HCT116 (cell line): ENCODE measurements around the gene MEOX1. TPM values are rescaled to one million over a fixed set of nuclear protein-coding genes. Genes with fewer than 3 reads are reported as not detected.

Experiments
- ATAC-seq: fragments of 200-7000 bp; cut with Tn5 transposase; 2 replicates; pipeline ENCODE4 v1.9.1; 2020; ENCODE audit warnings: mild to moderate bottlenecking, moderate library complexity
- BruUV-seq: library from RNA; stranded (reverse); fragments of 400-500 nt; replicated peaks from 2 replicates; lab custom pipeline; 2021; lab: Mats Ljungman, UMichigan
- CTCF ChIA-PET: fragments of 300-600 bp; sonication (Branson Sonifier 250); formaldehyde crosslinking; loops from one replicate; lab custom pipeline; 2021; ENCODE audit warnings: antibody characterized with exemption; lab: Charles Lee
- POLR2A ChIA-PET: fragments of 300-600, 350-600 bp; sonication (Branson Sonifier 250); formaldehyde crosslinking; loops from one replicate; lab custom pipeline; 2021; ENCODE audit warnings: antibody characterized with exemption; lab: Charles Lee
- RAD21 ChIA-PET, 2 experiments: fragments of 300-600 bp; sonication (Branson Sonifier 250); formaldehyde crosslinking; loops; one replicate each; lab custom pipeline; 2023; ENCODE audit warnings: low total read pairs in 2 of 2; ENCODE audit not compliant: uncharacterized antibody in 2 of 2, unreplicated experiment in 2 of 2, low non-redundant PET in 1 of 2; lab: Charles Lee
- DNase-seq: peaks from one replicate; pipeline ENCODE4 v3.0.0-alpha.2; 2010; ENCODE audit warnings: low read depth, low spot score
- H2AFZ ChIP-seq: fragments of 200-600 bp; shearing (Covaris generic), sonication (generic); 2 replicates; pipeline ENCODE4 v1.6.1; 2017; ENCODE audit warnings: low read depth, mixed run types, mixed read lengths, antibody characterized with exemption, low read length; ENCODE audit not compliant: poor library complexity, severe bottlenecking
- H3K27ac ChIP-seq: 2 replicates; pipeline ENCODE4 v1.5.1; 2012; ENCODE audit warnings: low read depth, low read length
- H3K27me3 ChIP-seq: fragments of 200-600 bp; sonication (generic); 2 replicates; pipeline ENCODE4 v1.6.1; 2016; ENCODE audit warnings: mixed run types, low read length, mixed read lengths; ENCODE audit not compliant: insufficient read depth
- H3K36me3 ChIP-seq, 2 experiments: fragments of 200-500 bp in 1 of 2; fragments of 200-600 bp in 1 of 2; sonication (Bioruptor generic) in 1 of 2; sonication (generic) in 1 of 2; 2 replicates each; pipeline versions ENCODE4 v1.5.1 to v1.6.1; 2014 to 2016; ENCODE audit warnings: low read length in 2 of 2, inconsistent platforms in 1 of 2, mixed read lengths in 1 of 2, mixed run types in 1 of 2; ENCODE audit not compliant: insufficient read depth in 2 of 2, control insufficient read depth in 1 of 2
- H3K4me1 ChIP-seq, 2 experiments: fragments of 200-600 bp in 1 of 2; sonication (generic) in 1 of 2; 2 replicates each; pipeline versions ENCODE4 v1.5.1 to v1.6.1; 2012 to 2017; ENCODE audit warnings: low read length in 2 of 2, inconsistent platforms in 1 of 2, mild to moderate bottlenecking in 1 of 2, mixed read lengths in 1 of 2, mixed run types in 1 of 2, moderate library complexity in 1 of 2; ENCODE audit not compliant: insufficient read depth in 2 of 2, control insufficient read depth in 1 of 2
- H3K4me2 ChIP-seq: fragments of 200-600 bp; sonication (generic); 2 replicates; pipeline ENCODE4 v1.6.1; 2017; ENCODE audit warnings: mixed run types, low read length, mixed read lengths
- H3K4me3 ChIP-seq, 2 experiments: fragments of 200-600 bp in 1 of 2; sonication (generic) in 1 of 2; replicated peaks in 1 of 2; 2 replicates each; pipeline ENCODE4 v1.5.1; 2011 to 2016; ENCODE audit warnings: low read length in 2 of 2, control low read depth in 1 of 2, low read depth in 1 of 2, mild to moderate bottlenecking in 1 of 2, mixed read lengths in 1 of 2, mixed run types in 1 of 2
- H3K79me2 ChIP-seq: fragments of 200-600 bp; sonication (generic); 2 replicates; pipeline ENCODE4 v1.6.1; 2017; ENCODE audit warnings: mild to moderate bottlenecking, mixed run types, low read length, moderate library complexity, mixed read lengths; ENCODE audit not compliant: insufficient read depth
- H3K9ac ChIP-seq: fragments of 200-600 bp; sonication (generic); 2 replicates; pipeline ENCODE4 v1.6.1; 2016; ENCODE audit warnings: low read length, mixed read lengths
- H3K9me2 ChIP-seq: fragments of 200-600 bp; sonication (generic), shearing (Covaris generic); 2 replicates; pipeline ENCODE4 v1.6.1; 2017; ENCODE audit warnings: mixed run types, mild to moderate bottlenecking, moderate library complexity; ENCODE audit not compliant: insufficient read depth
- H3K9me3 ChIP-seq, 2 experiments: fragments of 200-500 bp in 1 of 2; fragments of 200-600 bp in 1 of 2; sonication (Bioruptor generic) in 1 of 2; sonication (generic) in 1 of 2; 2 replicates each; pipeline ENCODE4 v1.6.1; 2014 to 2017; ENCODE audit warnings: low read length in 2 of 2, mixed read lengths in 2 of 2, inconsistent platforms in 1 of 2, low read depth in 1 of 2, mild to moderate bottlenecking in 1 of 2, mixed run types in 1 of 2, moderate library complexity in 1 of 2; ENCODE audit not compliant: control insufficient read depth in 1 of 2, insufficient read depth in 1 of 2
- H4K20me1 ChIP-seq: fragments of 200-600 bp; sonication (generic), shearing (Covaris generic); 2 replicates; pipeline ENCODE4 v1.6.1; 2017; ENCODE audit warnings: mixed run types, mild to moderate bottlenecking, moderate library complexity; ENCODE audit not compliant: insufficient read depth
- CEBPB ChIP-seq: IDR thresholded peaks from 2 replicates; pipeline ENCODE4 v1.6.1; 2012; ENCODE audit warnings: low read depth
- ELF1 ChIP-seq: IDR thresholded peaks from 2 replicates; pipeline ENCODE4 v1.6.1; 2012; ENCODE audit warnings: low read depth, borderline replicate concordance
- EZH2 ChIP-seq: fragments of 200-600 bp; sonication (generic); IDR thresholded peaks from 2 replicates; pipeline ENCODE4 v1.6.1; 2017; ENCODE audit warnings: antibody characterized with exemption, mixed run types
- EZH2phosphoT487 ChIP-seq: fragments of 200-600 bp; IDR thresholded peaks from 2 replicates; pipeline ENCODE4 v1.6.1; 2018; ENCODE audit warnings: antibody characterized with exemption, borderline replicate concordance
- FOSL1 ChIP-seq: IDR thresholded peaks from 2 replicates; pipeline ENCODE4 v1.6.1; 2012; ENCODE audit warnings: low read depth
- POLR2AphosphoS5 ChIP-seq: IDR thresholded peaks from 2 replicates; pipeline ENCODE4 v1.6.1; 2011; ENCODE audit warnings: mild to moderate bottlenecking, low read depth, low read length, moderate library complexity
- RAD21 ChIP-seq: IDR thresholded peaks from 2 replicates; pipeline ENCODE4 v1.6.1; 2012; ENCODE audit warnings: low read depth, mild to moderate bottlenecking
- SIN3A ChIP-seq: IDR thresholded peaks from 2 replicates; pipeline ENCODE4 v1.6.1; 2012; ENCODE audit warnings: low read depth
- SP1 ChIP-seq: IDR thresholded peaks from 2 replicates; pipeline ENCODE4 v1.6.1; 2012; ENCODE audit warnings: low read depth
- YY1 ChIP-seq: IDR thresholded peaks from 2 replicates; pipeline ENCODE4 v1.6.1; 2011; ENCODE audit warnings: low read length, low read depth, moderate library complexity, mild to moderate bottlenecking; ENCODE audit not compliant: insufficient replicate concordance; ENCODE audit errors: extremely low read depth
- ZBTB33 ChIP-seq: IDR thresholded peaks from 2 replicates; pipeline ENCODE4 v1.6.1; 2011; ENCODE audit warnings: mild to moderate bottlenecking, low read length, moderate library complexity; ENCODE audit not compliant: insufficient replicate concordance; ENCODE audit errors: extremely low read depth
- ZFX ChIP-seq: fragments of 450-650 bp; IDR thresholded peaks from 2 replicates; pipeline ENCODE4 v1.6.1; 2017
- intact Hi-C: fragments of 100-400 bp; cut with micrococcal nuclease; formaldehyde crosslinking; loops from 2 replicates; pipeline ENCODE4 v1.10.0; 2022
- total RNA-seq: library from RNA; stranded (reverse); gene quantifications from one replicate; pipeline ENCODE4 v1.2.1, GENCODE V29; 2021; ENCODE audit not compliant: unreplicated experiment
- TF ChIP-seq, protein P1 (sequence below): IDR thresholded peaks from 2 replicates; pipeline ENCODE4 v1.6.1; 2012

MEOX1 gene
- total RNA-seq, 1 experiment from 2014 or later: not detected

DNA sequence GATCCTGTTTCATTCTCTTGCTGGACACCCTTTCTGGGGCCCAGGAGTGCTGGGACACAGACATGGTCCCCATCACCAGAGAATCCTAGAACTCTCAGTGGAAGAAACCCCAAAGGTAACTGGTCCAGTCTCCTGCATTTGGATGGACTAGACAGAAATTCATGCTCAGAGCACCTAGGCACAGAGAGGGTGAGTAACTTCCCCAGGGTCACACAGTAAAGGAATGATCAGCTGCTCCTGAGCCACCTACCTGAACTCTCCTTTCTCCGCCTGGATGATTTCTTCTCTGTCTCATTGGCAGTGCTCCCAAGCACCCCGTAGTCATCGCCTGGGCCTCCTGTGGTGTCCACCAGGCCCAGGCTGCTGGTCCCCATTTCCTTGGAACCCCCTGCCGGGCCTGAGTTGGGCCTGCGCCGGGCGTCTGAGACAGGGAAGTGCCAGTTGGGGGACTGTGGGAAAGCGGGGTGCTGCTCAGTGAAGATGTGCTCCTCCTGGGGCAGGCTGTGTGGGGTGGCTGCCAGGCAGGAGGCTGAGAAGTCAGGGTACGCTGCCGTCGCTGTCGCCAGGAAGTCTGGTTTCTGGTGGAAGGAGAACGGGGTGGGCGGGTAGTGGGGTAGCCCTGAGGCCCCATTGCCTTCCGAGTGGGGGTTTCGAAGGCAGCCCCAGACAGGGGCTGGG lies 767 bp downstream of the MEOX1 start:
- RAD21 ChIA-PET: interaction anchor here in 1 of 2 experiments (0.6 kb wide), 1 partner anchor 85 kb away, joined by 5 read pairs; no protein-coding TSS in a partner anchor

More for the DNA sequence above, 767 bp downstream of the MEOX1 start:
- no peaks in the 10 kb centered on the region for H3K79me2 ChIP-seq
- TF ChIP-seq YY1 (no peak), EZH2 (no peak), EZH2phosphoT487 (no peak), RAD21 (no peak), FOSL1 (no peak), SIN3A (no peak), ZFX (no peak), ZBTB33 (no peak), ELF1 (no peak), POLR2AphosphoS5 (no peak), SP1 (no peak), CEBPB (no peak)
- TF ChIP-seq, protein P1, sequence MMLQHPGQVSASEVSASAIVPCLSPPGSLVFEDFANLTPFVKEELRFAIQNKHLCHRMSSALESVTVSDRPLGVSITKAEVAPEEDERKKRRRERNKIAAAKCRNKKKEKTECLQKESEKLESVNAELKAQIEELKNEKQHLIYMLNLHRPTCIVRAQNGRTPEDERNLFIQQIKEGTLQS: no peak
- DNase-seq (no peak), ATAC-seq (no peak)
- no peaks in the 10 kb centered on the region for H3K27me3 ChIP-seq
- no peak overlapping the region for H3K9ac ChIP-seq
- H3K9me3 ChIP-seq: no peaks in the 10 kb centered on the region
- H3K4me3 ChIP-seq: no peak overlapping the region
- POLR2A ChIA-PET: no interaction called here
- no peaks in the 10 kb centered on the region for H3K9me2 ChIP-seq
- intact Hi-C loops: no loop called here
- no peak overlapping the region for H2AFZ ChIP-seq
- no TSS peak for BruUV-seq
- CTCF ChIA-PET: no interaction called here
- peaks cover 2 to 9% of the 10 kb centered on the region in 2 experiments; a peak in 3 of 4 replicates for H3K4me1 ChIP-seq
- H3K4me2 ChIP-seq: no peak overlapping the region
- H4K20me1 ChIP-seq: no peaks in the 10 kb centered on the region
- H3K27ac ChIP-seq: no peak overlapping the region
- no peaks in the 10 kb centered on the region for H3K36me3 ChIP-seq
